GM18907 (cell line): ENCODE measurements around the gene UBXN2A.
A peak's percentile ranks its signal among the peaks of the same experiment; 100 is the strongest.
"Not testable (repeated sequence)": the region's sequence is repeated elsewhere in the genome, so short reads cannot be mapped to it uniquely, and the experiment has no call there.

ENCODE experiments used
- ATAC-seq: cut with Tn5 transposase; IDR thresholded peaks from one replicate; pipeline ENCODE4 v1.9.1; 2021; ENCODE audit warnings: mild to moderate bottlenecking, moderate library complexity; ENCODE audit not compliant: unreplicated experiment

UBXN2A gene

DNA sequence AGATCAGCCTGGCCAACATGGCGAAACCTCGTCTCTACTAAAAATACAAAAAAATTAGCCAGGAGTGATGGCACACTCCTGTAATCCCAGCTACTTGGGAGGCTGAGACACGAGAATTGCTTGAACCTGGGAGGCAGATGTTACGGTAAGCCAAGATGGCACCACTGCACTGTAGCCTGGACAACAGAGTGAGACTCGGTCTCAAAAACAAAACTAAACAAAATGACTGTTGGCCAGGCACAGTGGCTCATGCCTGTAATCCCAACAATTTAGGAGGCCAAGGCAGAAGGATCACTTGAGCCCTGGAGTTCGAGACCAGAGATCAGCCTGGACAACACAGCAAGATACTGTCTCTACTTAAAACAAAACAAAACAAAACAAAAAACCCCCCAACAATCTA is 102.9 kb downstream of the UBXN2A start:
- ATAC-seq: not testable (repeated sequence)

- ATAC-seq: no peak
Observed at GRCh38 chr2:24045511-24046508, 105.5 kb downstream of the UBXN2A start.

DNA sequence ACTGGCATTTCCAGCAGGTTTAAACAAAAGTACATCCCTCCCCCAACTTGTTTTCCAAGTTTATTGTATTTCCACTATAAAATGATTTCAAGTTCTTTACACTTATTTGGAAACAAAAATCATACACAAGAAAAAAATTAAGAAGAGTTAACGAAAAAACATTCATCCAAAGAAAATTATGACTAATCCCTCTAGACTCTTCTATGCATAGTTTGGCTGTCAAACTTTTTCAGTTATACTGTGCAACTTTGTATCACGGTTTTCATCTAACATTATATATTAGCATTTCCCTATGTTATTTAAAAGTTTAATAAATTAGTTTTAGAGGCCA is 106.3 kb downstream of the UBXN2A start:
- no peak for ATAC-seq

- peak; percentile 99 for ATAC-seq
Observed at GRCh38 chr2:24046930-24047702, 106.9 kb downstream of the UBXN2A start, which contains the start of gene WDCP. Gene WDCP, minus strand, starts transcription at chr2:24047391. Its CDS starts 7,897 bp downstream, at chr2:24039494.

DNA sequence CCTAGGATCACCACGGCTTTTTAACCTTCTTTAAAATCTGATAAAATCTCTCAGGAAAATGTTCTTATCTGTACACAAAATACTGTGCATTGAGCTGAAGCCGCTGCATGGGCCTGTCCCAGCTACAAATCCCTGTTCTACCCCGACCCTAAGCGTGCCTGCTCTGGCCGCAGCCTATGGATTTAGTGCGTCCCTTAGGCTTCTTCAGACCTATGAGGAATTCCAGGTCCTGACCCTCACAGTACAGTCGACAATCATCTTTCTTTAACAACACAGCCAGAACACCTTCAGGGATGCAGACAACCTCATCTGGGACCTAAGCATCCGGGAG is 107.4 kb downstream of the UBXN2A start:
- ATAC-seq: no peak

GRCh38 chr2:24048769-24049484 is 108.7 kb downstream of the UBXN2A start:
- no peak for ATAC-seq

DNA sequence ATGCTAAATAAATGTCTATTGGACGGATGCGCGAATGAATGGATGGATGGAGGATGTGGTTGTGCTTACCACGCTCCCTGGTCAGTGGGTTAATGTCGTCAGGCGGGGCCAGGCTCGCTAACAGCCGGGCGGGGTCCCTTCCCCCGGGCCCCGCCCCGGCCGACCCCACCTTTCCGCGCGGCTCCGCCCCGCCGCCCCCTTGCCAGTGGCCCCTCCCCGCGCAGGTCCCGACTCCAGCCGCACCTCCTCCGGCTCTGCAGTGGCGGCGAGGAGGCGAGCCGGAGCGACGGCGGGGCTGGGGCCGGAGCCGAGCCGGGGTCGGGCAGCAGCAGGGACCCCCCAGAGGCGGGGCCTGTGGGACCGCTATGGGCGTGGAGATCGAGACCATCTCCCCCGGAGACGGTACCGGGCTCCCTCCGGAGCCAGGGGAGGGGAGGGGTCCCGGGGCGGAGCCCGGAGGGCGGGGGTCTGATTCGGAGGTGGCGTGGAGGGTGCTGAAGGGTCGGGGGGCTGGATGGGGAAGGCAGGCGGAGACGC is 109.3 kb downstream of the UBXN2A start, which contains the start of gene FKBP1B:
FKBP1B (plus strand) TSS at position 257 of the 537 bp plus-strand sequence; CDS start at position 366, 109 bp downstream.
- no peak for ATAC-seq

DNA sequence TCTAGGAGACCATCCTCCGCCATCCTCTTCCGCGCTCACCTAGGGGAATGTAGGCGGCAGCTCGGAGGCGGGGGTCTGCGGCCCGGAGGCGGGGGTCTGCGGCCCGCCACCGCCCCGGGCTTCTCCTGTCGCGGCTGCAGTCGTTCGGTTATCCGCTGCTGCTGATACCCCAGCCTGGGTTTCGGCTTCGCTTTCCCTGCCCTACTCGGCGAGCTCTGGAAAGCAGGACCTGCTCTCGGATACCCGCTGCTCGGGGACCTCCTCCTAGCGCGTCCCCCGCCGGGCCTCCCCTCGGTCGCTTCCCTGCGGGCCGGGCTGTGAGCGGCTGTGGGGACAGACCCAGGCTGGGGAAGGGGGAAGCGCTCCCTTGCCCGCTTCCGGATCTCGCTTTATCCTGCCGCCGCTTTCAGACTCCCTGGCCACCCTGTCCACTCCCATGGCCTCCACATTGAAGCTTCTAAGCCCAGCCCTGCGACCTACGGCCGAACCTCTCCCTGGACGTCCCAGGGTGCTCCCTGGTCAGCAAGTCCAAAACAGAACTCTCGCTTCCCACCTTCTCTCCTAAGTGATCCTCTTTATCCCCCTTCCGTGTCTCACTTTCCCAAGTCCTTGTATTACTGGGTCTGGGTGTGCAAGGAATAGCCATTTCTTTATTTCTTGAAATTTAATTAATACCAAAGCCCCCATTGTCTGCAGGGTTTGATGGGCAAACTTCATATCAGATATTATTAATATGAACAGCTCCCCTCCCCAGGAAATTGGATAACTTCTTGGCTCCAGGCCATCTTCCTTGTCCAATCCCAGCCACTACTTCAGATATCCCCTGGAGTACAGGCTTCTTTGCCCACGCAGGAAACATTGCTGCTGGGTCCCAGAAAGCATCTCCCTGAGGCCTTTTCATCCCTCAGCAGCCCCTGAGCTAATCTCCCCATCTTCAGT is 110.0 kb downstream of the UBXN2A start:
- no peak for ATAC-seq

DNA sequence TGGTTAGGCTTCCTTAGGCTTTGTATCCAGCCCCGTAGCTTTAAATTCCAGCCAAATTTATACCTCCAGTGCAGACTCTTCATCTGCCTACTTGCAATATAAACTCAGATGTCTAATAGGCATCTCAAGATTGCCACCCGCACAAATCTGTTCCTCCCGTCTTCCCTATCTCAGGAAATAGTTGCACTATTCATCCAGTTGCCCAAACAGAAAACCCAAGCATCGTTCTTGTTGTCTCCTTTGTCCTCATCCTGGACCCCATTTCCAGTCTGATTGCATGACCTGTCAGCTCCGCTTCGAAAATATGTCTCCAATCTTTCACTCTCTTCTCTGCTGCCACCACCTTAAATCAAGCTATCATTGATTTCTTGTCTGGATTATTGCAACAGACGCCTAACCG is 111.6 kb downstream of the UBXN2A start:
- ATAC-seq: no peak

DNA sequence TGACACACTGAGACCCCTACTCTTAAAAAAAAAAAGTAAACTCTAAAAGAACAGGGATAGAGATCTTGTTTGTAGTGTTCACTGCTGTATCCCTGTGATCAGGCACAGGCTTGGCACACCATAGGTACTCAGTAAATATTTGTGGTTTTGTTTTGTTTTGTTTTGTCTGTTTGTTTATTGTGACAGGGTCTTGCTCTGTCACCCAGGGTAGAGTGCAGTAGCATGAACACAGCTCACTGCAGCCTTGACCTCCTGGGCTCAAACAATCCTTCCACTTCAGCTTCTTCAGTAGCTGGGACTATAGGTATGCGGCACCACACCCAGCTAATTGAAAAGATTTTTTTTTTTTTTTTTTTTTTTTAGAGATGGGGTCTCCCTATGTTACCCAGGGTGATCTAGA is 112.7 kb downstream of the UBXN2A start:
- no peak for ATAC-seq
